Body of pancreas (tissue), 4 donors: ENCODE results near the gene PALM2AKAP2.
"Not testable (repeated sequence)": the region's sequence is repeated elsewhere in the genome, so short reads cannot be mapped to it uniquely, and the experiment has no call there.

Experiments
- CTCF ChIP-seq, 7 experiments: fragments of 450-650 bp in 4 of 7; fragments of 200-600 bp in 3 of 7; sonication (generic) in 3 of 7; IDR thresholded peaks; one replicate each; pipeline ENCODE4 v1.5.1; 2016 to 2019; ENCODE audit warnings: antibody characterized with exemption in 7 of 7
- POLR2A ChIP-seq, 3 donors: fragments of 450-650 bp; IDR thresholded peaks; one replicate each; pipeline ENCODE4 v1.6.1; 2016; ENCODE audit warnings: antibody characterized with exemption in 3 of 3, mild to moderate bottlenecking in 2 of 3

GRCh38 chr9:109825383-109825782 lies 45.4 kb downstream of the PALM2AKAP2 start:
- TF ChIP-seq CTCF, POLR2A (IDR thresholded peaks at IDR 0.05): not testable (repeated sequence)
